Endothelial cell of umbilical vein (primary cell): ENCODE results near the gene SBDS. TPM values are rescaled to one million over a fixed set of nuclear protein-coding genes. Genes with fewer than 3 reads are reported as not detected.
"Not testable (repeated sequence)": the region's sequence is repeated elsewhere in the genome, so short reads cannot be mapped to it uniquely, and the experiment has no call there.

Experiments
- BruUV-seq: library from RNA; stranded (reverse); fragments of 400-500 nt; replicated peaks from 2 replicates; lab custom pipeline; 2021; lab: Mats Ljungman, UMichigan
- CTCF ChIA-PET: fragments of 300-600, 350-600 bp; sonication (Branson Sonifier 250); formaldehyde crosslinking; loops from one replicate; lab custom pipeline; 2021; ENCODE audit warnings: antibody characterized with exemption, inconsistent platforms; lab: Charles Lee
- POLR2A ChIA-PET: fragments of 300-600, 350-600 bp; sonication (Branson Sonifier 250); formaldehyde crosslinking; loops from one replicate; lab custom pipeline; 2021; ENCODE audit warnings: antibody characterized with exemption, inconsistent platforms; lab: Charles Lee
- DNase-seq: peaks from one replicate; pipeline ENCODE4 v3.0.0-alpha.2; 2011; ENCODE audit warnings: low read depth, low spot score
- FAIRE-seq: peaks from 2 replicates; lab custom pipeline; 2011; peaks lifted over from hg19 to GRCh38; lab: Jason Lieb, UNC
- H2AFZ ChIP-seq: 2 replicates; pipeline ENCODE4 v1.6.0; 2012; ENCODE audit warnings: low read depth, low read length, control low read depth, inconsistent platforms
- H3K27ac ChIP-seq: 2 replicates; pipeline ENCODE4 v1.5.1; 2011; ENCODE audit warnings: low read depth, mild to moderate bottlenecking, control low read depth, low read length, moderate library complexity; ENCODE audit not compliant: insufficient read depth
- H3K27me3 ChIP-seq, 2 experiments: 2 replicates each; pipeline versions ENCODE4 v1.6.0 to v1.6.1; 2011; ENCODE audit warnings: low read length in 2 of 2, mixed read lengths in 1 of 2; ENCODE audit not compliant: control insufficient read depth in 2 of 2, insufficient read depth in 2 of 2
- H3K36me3 ChIP-seq, 2 experiments: 2 replicates in 1 of 2; 3 replicates in 1 of 2; pipeline ENCODE4 v1.5.1; 2011; ENCODE audit warnings: low read length in 2 of 2, mild to moderate bottlenecking in 1 of 2, moderate library complexity in 1 of 2; ENCODE audit not compliant: control insufficient read depth in 2 of 2, insufficient read depth in 2 of 2; ENCODE audit errors: extremely low read depth in 1 of 2
- H3K4me1 ChIP-seq: 3 replicates; pipeline ENCODE4 v1.5.1; 2011; ENCODE audit warnings: mild to moderate bottlenecking, low read length; ENCODE audit not compliant: control insufficient read depth, insufficient read depth; ENCODE audit errors: extremely low read depth
- H3K4me2 ChIP-seq: 2 replicates; pipeline ENCODE4 v1.6.1; 2011; ENCODE audit warnings: low read length, control low read depth, mixed read lengths; ENCODE audit not compliant: insufficient read depth
- H3K4me3 ChIP-seq, 3 experiments: fragments of 200-600 bp in 1 of 3; sonication (generic), shearing (Covaris generic) in 1 of 3; replicated peaks in 1 of 3; 2 replicates each; pipeline ENCODE4 v1.5.1; 2011 to 2016; ENCODE audit warnings: control low read depth in 3 of 3, low read length in 3 of 3, mild to moderate bottlenecking in 2 of 3, inconsistent platforms in 1 of 3, low read depth in 1 of 3, moderate library complexity in 1 of 3; ENCODE audit not compliant: insufficient read depth in 1 of 3
- H3K79me2 ChIP-seq: 2 replicates; pipeline ENCODE4 v1.6.0; 2012; ENCODE audit warnings: low read length, inconsistent platforms; ENCODE audit not compliant: control insufficient read depth, insufficient read depth
- H3K9ac ChIP-seq: replicated peaks from 2 replicates; pipeline ENCODE3; 2011; ENCODE audit warnings: low read length, control low read depth; ENCODE audit not compliant: insufficient read depth; ENCODE audit errors: extremely low read depth
- H3K9me1 ChIP-seq: replicated peaks from 3 replicates; pipeline ENCODE4 v1.6.0; 2011; ENCODE audit warnings: mild to moderate bottlenecking, low read length; ENCODE audit not compliant: control insufficient read depth, insufficient read depth; ENCODE audit errors: extremely low read depth
- H3K9me3 ChIP-seq: replicated peaks from 2 replicates; pipeline ENCODE4 v1.5.1; 2012; ENCODE audit warnings: low read length, inconsistent platforms; ENCODE audit not compliant: control insufficient read depth, insufficient read depth
- H4K20me1 ChIP-seq: replicated peaks from 2 replicates; pipeline ENCODE3; 2011; ENCODE audit warnings: mild to moderate bottlenecking, low read length; ENCODE audit not compliant: control insufficient read depth, insufficient read depth; ENCODE audit errors: extremely low read depth
- dilution Hi-C: fragments of 300-500 bp; cut with MboI; formaldehyde crosslinking; loops from one replicate; pipeline ENCODE4 v1.15.0; 2019; ENCODE audit warnings: low sequenced_read_pairs; ENCODE audit not compliant: extremely low pct_ligation_motif_present
- intact Hi-C: fragments of 100-400 bp; cut with micrococcal nuclease; formaldehyde crosslinking; loops from one replicate; pipeline ENCODE4 v1.10.0; 2022
- polyA plus RNA-seq, 4 experiments: library from polyadenylated mRNA; depleted of rRNA in 3 of 4; stranded (reverse) in 3 of 4; unstranded in 1 of 4; fragments of >200 nt; gene quantifications; 2 replicates each; pipeline versions ENCODE4 v1.2.1 to v1.2.3, GENCODE V29; 2011 to 2012; ENCODE audit warnings: missing spikeins in 1 of 4
- total RNA-seq: library from RNA; stranded (reverse); gene quantifications from 2 replicates; pipeline ENCODE4 v1.2.3, GENCODE V29; 2021

The SBDS gene
- total and polyA plus RNA-seq, 2 donors (not counting 3 experiments of a cell fraction or from before 2014, with no cell fraction given), result 30.7 to 86.5 TPM

GRCh38 chr7:66989552-66989951 is 5.8 kb downstream of the SBDS start:
- POLR2A ChIA-PET, H4K20me1 ChIP-seq, H3K4me3 ChIP-seq, H3K36me3 ChIP-seq, H3K9me1 ChIP-seq, H3K27ac ChIP-seq, H3K9me3 ChIP-seq, BruUV-seq, CTCF ChIA-PET, H3K4me1 ChIP-seq, intact Hi-C loops, DNase-seq, H3K4me2 ChIP-seq, H3K27me3 ChIP-seq, H2AFZ ChIP-seq, dilution Hi-C loops, H3K9ac ChIP-seq, FAIRE-seq: not testable (repeated sequence)
- peaks cover 12% of the 10 kb centered on the region for H3K79me2 ChIP-seq

DNA sequence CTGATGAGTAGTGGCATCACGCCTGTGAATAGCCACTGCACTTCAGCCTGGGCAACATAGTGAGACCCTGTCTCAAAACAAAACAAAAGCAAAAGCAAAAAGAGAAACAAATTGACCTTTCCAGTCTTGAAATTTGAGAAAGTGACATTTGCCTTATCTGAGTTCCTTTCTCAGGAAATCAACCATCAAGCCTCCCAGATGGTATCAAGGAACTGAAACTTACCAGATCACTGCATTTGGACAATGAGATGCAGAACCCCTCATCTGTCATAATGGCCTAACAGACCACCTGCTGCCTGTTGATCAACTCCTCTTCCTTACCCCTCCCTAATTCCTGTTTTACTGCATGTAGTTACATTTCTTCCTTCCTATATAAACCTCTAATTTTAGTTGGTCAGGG is 15.1 kb downstream of the SBDS start:
- BruUV-seq, H3K4me1 ChIP-seq, H2AFZ ChIP-seq, DNase-seq, H3K27me3 ChIP-seq, POLR2A ChIA-PET, H3K4me3 ChIP-seq, H3K9ac ChIP-seq, H3K9me3 ChIP-seq, H3K4me2 ChIP-seq, H3K27ac ChIP-seq, H3K79me2 ChIP-seq, H3K9me1 ChIP-seq, FAIRE-seq, intact Hi-C loops, H3K36me3 ChIP-seq, dilution Hi-C loops, H4K20me1 ChIP-seq, CTCF ChIA-PET: not testable (repeated sequence)

DNA sequence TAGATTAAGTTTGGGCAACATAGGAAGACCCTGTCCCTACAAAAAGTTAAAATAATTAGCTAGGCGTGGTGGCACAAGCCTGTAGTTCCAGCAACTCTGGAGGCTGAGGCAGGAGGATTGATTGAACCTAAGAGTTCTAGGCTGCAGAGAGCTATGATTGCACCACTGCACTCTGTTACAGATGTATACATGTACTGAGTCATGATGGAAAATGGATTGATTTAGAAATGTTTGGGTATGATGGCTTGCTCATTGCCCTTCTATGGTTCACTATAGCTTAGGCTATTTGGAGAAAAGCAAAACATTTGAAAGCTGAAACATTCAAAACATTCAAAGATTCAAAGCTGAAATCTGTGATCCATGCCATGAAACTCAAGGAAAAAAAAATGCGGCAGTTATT is 16.4 kb downstream of the SBDS start:
- H3K4me1 ChIP-seq, dilution Hi-C loops, H3K4me3 ChIP-seq, H3K27me3 ChIP-seq, H3K9me1 ChIP-seq, H2AFZ ChIP-seq, intact Hi-C loops, BruUV-seq, H3K27ac ChIP-seq, H3K79me2 ChIP-seq, H3K9me3 ChIP-seq, POLR2A ChIA-PET, H3K36me3 ChIP-seq, H4K20me1 ChIP-seq, DNase-seq, H3K9ac ChIP-seq, H3K4me2 ChIP-seq, FAIRE-seq, CTCF ChIA-PET: not testable (repeated sequence)

DNA sequence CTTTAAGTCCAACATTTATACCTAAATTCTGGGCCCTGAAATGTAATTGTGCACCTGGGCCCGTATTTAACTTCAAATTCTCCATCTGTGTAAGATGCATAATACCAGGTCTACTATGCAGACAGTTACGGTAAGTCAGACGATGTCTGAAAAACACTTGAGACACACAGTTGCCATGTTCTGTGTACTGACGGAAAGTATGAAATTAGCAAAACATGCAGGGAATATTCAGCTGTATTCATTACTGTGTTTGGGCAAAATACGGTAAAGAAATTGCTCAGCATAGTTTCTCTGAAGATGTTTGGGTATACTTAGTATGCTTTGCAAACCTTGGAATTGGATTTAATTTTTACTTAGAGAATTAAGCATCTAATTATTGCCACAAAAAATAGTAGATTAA is 17.1 kb downstream of the SBDS start:
- H3K9ac ChIP-seq, H4K20me1 ChIP-seq, BruUV-seq, H3K79me2 ChIP-seq, DNase-seq, dilution Hi-C loops, H3K4me1 ChIP-seq, H3K9me3 ChIP-seq, H3K4me2 ChIP-seq, H3K27me3 ChIP-seq, H3K4me3 ChIP-seq, FAIRE-seq, H3K27ac ChIP-seq, H2AFZ ChIP-seq, H3K9me1 ChIP-seq, POLR2A ChIA-PET, intact Hi-C loops, H3K36me3 ChIP-seq: not testable (repeated sequence)
- CTCF ChIA-PET, result interaction anchor here (1.1 kb wide), 1 partner anchor 8 kb away, joined by 4 read pairs; no protein-coding TSS in a partner anchor
